Tibial nerve (tissue), 4 donors: ENCODE measurements around the gene FAM184A. TPM values are rescaled to one million over a fixed set of nuclear protein-coding genes. Genes with fewer than 3 reads are reported as not detected.
"Not testable (repeated sequence)": the region's sequence is repeated elsewhere in the genome, so short reads cannot be mapped to it uniquely, and the experiment has no call there.

ENCODE experiments used
- DNase-seq, 2 donors: peaks; one replicate each; pipeline ENCODE4 v3.0.0-alpha.2; 2019; ENCODE audit warnings: low spot score in 2 of 2
- H3K27ac ChIP-seq, 4 donors: fragments of 200-600 bp; sonication (generic) in 3 of 4; one replicate each; pipeline ENCODE4 v1.5.1; 2017 to 2019; ENCODE audit warnings: mild to moderate bottlenecking in 1 of 4
- H3K27me3 ChIP-seq, 2 donors: fragments of 200-600 bp; sonication (generic) in 1 of 2; one replicate each; pipeline versions ENCODE4 v1.5.1 to v1.6.0; 2017 to 2019
- H3K36me3 ChIP-seq, 3 donors: fragments of 200-600 bp; sonication (generic); one replicate each; pipeline ENCODE4 v1.5.1; 2018 to 2019
- H3K4me1 ChIP-seq, 4 donors: fragments of 200-600 bp; sonication (generic) in 3 of 4; one replicate each; pipeline ENCODE4 v1.5.1; 2017 to 2019
- H3K4me3 ChIP-seq, 4 donors: fragments of 200-600 bp; sonication (generic) in 3 of 4; one replicate each; pipeline ENCODE4 v1.5.1; 2017 to 2019; ENCODE audit warnings: mild to moderate bottlenecking in 1 of 4, moderate library complexity in 1 of 4
- H3K9me3 ChIP-seq, 4 donors: fragments of 200-600 bp; sonication (generic) in 3 of 4; one replicate each; pipeline ENCODE4 v1.5.1; 2017 to 2019
- EP300 ChIP-seq, 2 donors: sonication (generic); formaldehyde crosslinking; IDR thresholded peaks; one replicate each; pipeline ENCODE4 v1.6.1; 2017; ENCODE audit warnings: antibody characterized with exemption in 2 of 2, mild to moderate bottlenecking in 1 of 2
- POLR2A ChIP-seq, 2 donors: fragments of 450-650 bp; IDR thresholded peaks; one replicate each; pipeline ENCODE4 v1.6.1; 2017; ENCODE audit warnings: antibody characterized with exemption in 2 of 2, mild to moderate bottlenecking in 2 of 2, moderate library complexity in 2 of 2
- WGBS, 2 donors: methylation state at CpG; one replicate each; pipeline ENCODE4 v1.1.5; 2018; 5-methylcytosine and 5-hydroxymethylcytosine counted together
- total RNA-seq, 4 donors: library from RNA; depleted of rRNA; stranded (reverse); fragments of >200 nt; gene quantifications; one replicate each; pipeline ENCODE4 v1.1.0, GENCODE V29; 2016
- TF ChIP-seq, protein P1 (sequence below), 5 experiments: fragments of 200-600 bp in 3 of 5; fragments of 450-650 bp in 2 of 5; sonication (generic) in 3 of 5; IDR thresholded peaks; one replicate each; pipeline ENCODE4 v1.5.1; 2016 to 2019; ENCODE audit warnings: antibody characterized with exemption in 5 of 5, mild to moderate bottlenecking in 3 of 5, moderate library complexity in 2 of 5

The FAM184A gene
- total RNA-seq, 4 donors from 2014 or later: 3.6 to 11.2 (median 8.3) TPM

- TF ChIP-seq POLR2A (IDR thresholded peaks at IDR 0.05) (no peak), EP300 (IDR thresholded peaks at IDR 0.05) (no peak)
- TF ChIP-seq, protein P1, sequence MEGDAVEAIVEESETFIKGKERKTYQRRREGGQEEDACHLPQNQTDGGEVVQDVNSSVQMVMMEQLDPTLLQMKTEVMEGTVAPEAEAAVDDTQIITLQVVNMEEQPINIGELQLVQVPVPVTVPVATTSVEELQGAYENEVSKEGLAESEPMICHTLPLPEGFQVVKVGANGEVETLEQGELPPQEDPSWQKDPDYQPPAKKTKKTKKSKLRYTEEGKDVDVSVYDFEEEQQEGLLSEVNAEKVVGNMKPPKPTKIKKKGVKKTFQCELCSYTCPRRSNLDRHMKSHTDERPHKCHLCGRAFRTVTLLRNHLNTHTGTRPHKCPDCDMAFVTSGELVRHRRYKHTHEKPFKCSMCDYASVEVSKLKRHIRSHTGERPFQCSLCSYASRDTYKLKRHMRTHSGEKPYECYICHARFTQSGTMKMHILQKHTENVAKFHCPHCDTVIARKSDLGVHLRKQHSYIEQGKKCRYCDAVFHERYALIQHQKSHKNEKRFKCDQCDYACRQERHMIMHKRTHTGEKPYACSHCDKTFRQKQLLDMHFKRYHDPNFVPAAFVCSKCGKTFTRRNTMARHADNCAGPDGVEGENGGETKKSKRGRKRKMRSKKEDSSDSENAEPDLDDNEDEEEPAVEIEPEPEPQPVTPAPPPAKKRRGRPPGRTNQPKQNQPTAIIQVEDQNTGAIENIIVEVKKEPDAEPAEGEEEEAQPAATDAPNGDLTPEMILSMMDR (IDR thresholded peaks at IDR 0.05): no peak
- Histone ChIP-seq H3K27me3 (no peaks in the 10 kb centered on the region), H3K27ac (no peak overlapping the region), H3K4me1 (peaks cover 0 to 2% (median 0%) of the 10 kb centered on the region in 4 donors), H3K9me3 (peaks cover 0 to 6% (median 0%) of the 10 kb centered on the region in 4 donors), H3K36me3 (no peaks in the 10 kb centered on the region), H3K4me3 (no peak overlapping the region)
- DNase-seq: no peak
- WGBS, 2 donors: 42 to 54% methylated on average over 1 of the region's 1 CpG
Measured at GRCh38 chr6:119124079-119124824, 45.8 kb upstream of the FAM184A start.

- H3K27me3 ChIP-seq: no peaks in the 10 kb centered on the region
- H3K27ac ChIP-seq: no peak overlapping the region
- TF ChIP-seq POLR2A (IDR thresholded peaks at IDR 0.05): no peak
- TF ChIP-seq, protein P1 (IDR thresholded peaks at IDR 0.05): no peak
- no peak for TF ChIP-seq EP300 (IDR thresholded peaks at IDR 0.05)
- H3K4me1 ChIP-seq: no peaks in the 10 kb centered on the region
- DNase-seq: no peak
- WGBS, 2 donors: 69 to 70% methylated on average over 4 of the region's 4 CpGs
- no peak overlapping the region for H3K4me3 ChIP-seq
- H3K36me3 ChIP-seq: no peaks in the 10 kb centered on the region
- H3K9me3 ChIP-seq: peaks cover 0 to 6% (median 0%) of the 10 kb centered on the region in 4 donors
Measured at GRCh38 chr6:119122336-119122735, 43.9 kb upstream of the FAM184A start.

- TF ChIP-seq, protein P1 (IDR thresholded peaks at IDR 0.05): no peak
- TF ChIP-seq POLR2A (IDR thresholded peaks at IDR 0.05) (no peak), EP300 (IDR thresholded peaks at IDR 0.05) (no peak)
- Histone ChIP-seq H3K4me1 (no peaks in the 10 kb centered on the region), H3K27me3 (no peaks in the 10 kb centered on the region), H3K36me3 (no peaks in the 10 kb centered on the region), H3K4me3 (no peak overlapping the region), H3K27ac (no peak overlapping the region), H3K9me3 (peaks cover 0 to 4% (median 0%) of the 10 kb centered on the region in 4 donors)
- WGBS, 2 donors: 94 to 97% methylated on average over 4 of the region's 4 CpGs
- no peak for DNase-seq
Measured at GRCh38 chr6:119121367-119121766, 42.9 kb upstream of the FAM184A start.

GRCh38 chr6:119119989-119120388 is 41.5 kb upstream of the FAM184A start:
- H3K27ac ChIP-seq: no peak overlapping the region
- no peak overlapping the region for H3K4me3 ChIP-seq
- no peaks in the 10 kb centered on the region for H3K27me3 ChIP-seq
- 65 to 71% methylated on average over 4 of the region's 4 CpGs for WGBS, 2 donors
- H3K4me1 ChIP-seq: no peaks in the 10 kb centered on the region
- DNase-seq: no peak
- H3K9me3 ChIP-seq: no peaks in the 10 kb centered on the region
- H3K36me3 ChIP-seq: no peaks in the 10 kb centered on the region
- TF ChIP-seq EP300 (IDR thresholded peaks at IDR 0.05): peak in 1 of 2 donors; percentile 27
- no peak for TF ChIP-seq POLR2A (IDR thresholded peaks at IDR 0.05)
- TF ChIP-seq, protein P1 (IDR thresholded peaks at IDR 0.05): no peak

GRCh38 chr6:119119062-119119461 is 40.6 kb upstream of the FAM184A start:
- H3K36me3 ChIP-seq, H3K27me3 ChIP-seq, H3K27ac ChIP-seq, H3K4me3 ChIP-seq, DNase-seq, H3K9me3 ChIP-seq, H3K4me1 ChIP-seq: not testable (repeated sequence)
- WGBS, 2 donors: 58 to 65% methylated on average over 13 of the region's 13 CpGs
